Measurements from ENCODE around the gene SEC14L1. TPM values are rescaled to one million over a fixed set of nuclear protein-coding genes. Genes with fewer than 3 reads are reported as not detected.
"Not testable (repeated sequence)": the region's sequence is repeated elsewhere in the genome, so short reads cannot be mapped to it uniquely, and the experiment has no call there.

Gene SEC14L1
- total RNA-seq, 1 donor from 2014 or later, result 79.6 TPM

GRCh38 chr17:77136420-77136767, 4.4 kb upstream of the SEC14L1 start:
- Mint-ChIP-seq H3K4me3 (no peak overlapping the region), H3K4me1 (peaks cover 19% of the 10 kb centered on the region), H3K27me3 (no peaks in the 10 kb centered on the region), H3K36me3 (ENCODE audit: low read depth) (no peaks in the 10 kb centered on the region), H3K9me3 (no peaks in the 10 kb centered on the region), H3K27ac (no peak overlapping the region)
- ChIA-PET POLR2A (no interaction called here), CTCF (no interaction called here)
- DNase-seq (no peak), ATAC-seq (ENCODE audit: low read depth) (no peak)
- intact Hi-C loops (cut with micrococcal nuclease), result no loop called here
- TF ChIP-seq CTCF (IDR thresholded peaks at IDR 0.05), result no peak

GRCh38 chr17:77137111-77137510, 3.7 kb upstream of the SEC14L1 start:
- ATAC-seq (ENCODE audit: low read depth), result no peak
- H3K27ac Mint-ChIP-seq, result no peak overlapping the region

GRCh38 chr17:77137886-77138285, 2.9 kb upstream of the SEC14L1 start:
- DNase-seq; CTCF ChIA-PET; H3K27ac Mint-ChIP-seq; H3K9me3 Mint-ChIP-seq; H3K27me3 Mint-ChIP-seq; intact Hi-C loops (cut with micrococcal nuclease); H3K36me3 Mint-ChIP-seq (ENCODE audit: low read depth); ATAC-seq (ENCODE audit: low read depth): not testable (repeated sequence)
- peak overlapping the region; percentile 2 for H3K4me3 Mint-ChIP-seq
- POLR2A ChIA-PET, result interaction anchor here (2.0 kb wide), 1 partner anchor 9 kb away, joined by 6 read pairs; no protein-coding TSS in a partner anchor
- H3K4me1 Mint-ChIP-seq, result peaks cover 33% of the 10 kb centered on the region

More at GRCh38 chr17:77137111-77137510, 3.7 kb upstream of the SEC14L1 start:
- CTCF ChIA-PET, result no interaction called here
- DNase-seq, result no peak
- H3K27me3 Mint-ChIP-seq, result no peaks in the 10 kb centered on the region
- peaks cover 26% of the 10 kb centered on the region for H3K4me1 Mint-ChIP-seq
- no peak for TF ChIP-seq CTCF (IDR thresholded peaks at IDR 0.05)
- POLR2A ChIA-PET, result interaction anchor here (0.5 to 2.0 kb wide), 2 partner anchors 9 to 270 kb away, joined by 3 to 6 read pairs; no protein-coding TSS in a partner anchor
- H3K9me3 Mint-ChIP-seq, result no peaks in the 10 kb centered on the region
- H3K4me3 Mint-ChIP-seq, result no peak overlapping the region
- intact Hi-C loops (cut with micrococcal nuclease), result no loop called here
- no peaks in the 10 kb centered on the region for H3K36me3 Mint-ChIP-seq (ENCODE audit: low read depth)

DNA sequence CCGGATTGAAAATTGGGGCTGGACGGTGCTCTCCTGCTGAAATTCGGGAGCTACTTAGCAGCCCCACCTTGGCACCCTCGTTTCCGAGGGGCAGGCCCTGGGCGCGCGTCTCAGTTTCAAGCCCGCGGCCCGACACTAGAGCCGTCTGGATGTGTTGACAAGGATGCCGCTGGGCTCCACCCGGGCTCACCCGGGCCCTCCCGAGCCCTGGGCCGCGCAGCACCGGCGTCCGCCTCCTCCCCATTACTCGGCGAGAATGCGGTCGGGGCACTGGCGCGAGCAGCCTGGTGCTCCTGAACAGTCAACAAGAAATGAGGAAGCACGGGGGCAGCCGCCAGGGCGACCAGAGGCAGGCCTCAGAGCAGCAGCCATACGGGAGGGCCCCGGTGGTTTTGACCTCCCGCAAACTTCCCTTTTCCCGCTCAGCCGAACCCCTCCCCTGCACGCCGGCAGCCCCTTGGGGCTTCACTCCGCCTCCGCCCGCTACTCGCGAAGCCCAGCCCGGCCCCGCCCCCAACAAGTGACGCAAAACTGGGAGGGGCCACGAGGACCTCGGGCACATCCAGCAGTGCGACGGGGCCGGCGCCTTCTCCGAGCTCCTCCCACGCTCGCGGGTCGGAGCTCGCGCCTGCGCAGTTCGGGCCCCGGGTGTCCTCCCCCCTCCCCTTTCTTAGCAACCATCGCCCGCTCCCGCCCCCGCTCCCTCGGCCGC, 447 bp upstream of the SEC14L1 start:
- Mint-ChIP-seq H3K4me1 (peaks cover 55% of the 10 kb centered on the region), H3K27ac (peak overlapping the region; percentile 94), H3K36me3 (ENCODE audit: low read depth) (peaks cover 22% of the 10 kb centered on the region), H3K9me3 (no peaks in the 10 kb centered on the region), H3K4me3 (peak overlapping the region; percentile 75), H3K27me3 (no peaks in the 10 kb centered on the region)
- ATAC-seq (ENCODE audit: low read depth) (peak; percentile 88), DNase-seq (peak; percentile 100)
- no peak for TF ChIP-seq CTCF (IDR thresholded peaks at IDR 0.05)
- CTCF ChIA-PET, result interaction anchor here (0.6 to 2.5 kb wide), 2 partner anchors 33 to 52 kb away, joined by 3 to 12 read pairs; no protein-coding TSS in a partner anchor
- intact Hi-C loops (cut with micrococcal nuclease), result loop anchor here (1.0 to 10.0 kb wide), 11 partner anchors 33 to 1700 kb away; partner anchors contain the start of genes JMJD6, METTL23, SRSF2 and USP36
- POLR2A ChIA-PET, result interaction anchor here (0.6 to 4.0 kb wide), 27 partner anchors 9 to 988 kb away, joined by 3 to 59 read pairs (median 8); partner anchors contain the start of genes METTL23, TMC6 and TNRC6C

- H3K36me3 Mint-ChIP-seq (ENCODE audit: low read depth), result peaks cover 33% of the 10 kb centered on the region
- H3K27ac Mint-ChIP-seq, result peak overlapping the region; percentile 83
- H3K27me3 Mint-ChIP-seq, result no peaks in the 10 kb centered on the region
- no peak for ATAC-seq (ENCODE audit: low read depth)
- peaks cover 67% of the 10 kb centered on the region for H3K4me1 Mint-ChIP-seq
- no peak for DNase-seq
- ChIA-PET POLR2A (interaction anchor here (0.7 to 4.0 kb wide), 8 partner anchors 14 to 181 kb away, joined by 3 to 59 read pairs (median 16); no protein-coding TSS in a partner anchor), CTCF (interaction anchor here (2.5 kb wide), 1 partner anchor 53 kb away, joined by 12 read pairs; no protein-coding TSS in a partner anchor)
- no peak for TF ChIP-seq CTCF (IDR thresholded peaks at IDR 0.05)
- H3K4me3 Mint-ChIP-seq, result peak overlapping the region; percentile 92
- intact Hi-C loops (cut with micrococcal nuclease), result loop anchor here (2.0 to 10.0 kb wide), 5 partner anchors 45 to 1699 kb away; partner anchors contain the start of gene USP36
- H3K9me3 Mint-ChIP-seq, result no peaks in the 10 kb centered on the region
These were observed 1.2 kb downstream of the SEC14L1 start for GRCh38 chr17:77141846-77142449.
